Fibroblast of villous mesenchyme (primary cell): ENCODE data around the gene GRM7. TPM values are rescaled to one million over a fixed set of nuclear protein-coding genes. Genes with fewer than 3 reads are reported as not detected.

Experiments
- DNase-seq: peaks from one replicate; pipeline ENCODE4 v3.0.0-alpha.2; 2010; ENCODE audit warnings: low read depth
- H3K4me3 ChIP-seq: 2 replicates; pipeline ENCODE4 v1.5.1; 2011; ENCODE audit warnings: low read depth, mild to moderate bottlenecking, low read length
- total RNA-seq: library from RNA; depleted of rRNA; stranded (reverse); fragments of >200 nt; gene quantifications from 2 replicates; pipeline ENCODE4 v1.2.3, GENCODE V29; 2012
- TF ChIP-seq, protein P1 (sequence below): IDR thresholded peaks from 2 replicates; pipeline ENCODE4 v1.5.1; 2012; ENCODE audit warnings: low read depth, mild to moderate bottlenecking, low read length; ENCODE audit not compliant: insufficient read depth

GRM7 gene
- total RNA-seq, 1 donor, result not detected

DNA sequence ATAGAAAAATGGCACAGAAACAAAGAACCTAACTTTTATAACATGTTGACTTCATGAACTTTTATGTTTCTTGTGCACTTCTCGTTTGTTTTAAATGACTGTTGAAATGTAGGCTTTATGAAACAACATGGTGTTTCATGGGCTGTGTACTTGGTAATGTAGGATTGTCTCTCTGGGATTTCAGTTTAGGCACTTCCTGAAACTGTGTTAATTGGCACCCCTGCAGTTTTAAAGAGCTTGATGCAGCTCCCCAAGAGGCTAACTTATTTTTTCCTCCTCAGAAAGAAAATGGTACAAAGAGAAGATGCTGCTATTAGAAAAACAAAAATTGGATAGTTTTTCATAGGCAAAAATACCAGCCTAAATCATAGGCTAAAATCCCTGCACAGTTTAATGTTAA is 239.2 kb downstream of the GRM7 start:
- DNase-seq, result no peak
- H3K4me3 ChIP-seq, result no peak overlapping the region
- TF ChIP-seq, protein P1, sequence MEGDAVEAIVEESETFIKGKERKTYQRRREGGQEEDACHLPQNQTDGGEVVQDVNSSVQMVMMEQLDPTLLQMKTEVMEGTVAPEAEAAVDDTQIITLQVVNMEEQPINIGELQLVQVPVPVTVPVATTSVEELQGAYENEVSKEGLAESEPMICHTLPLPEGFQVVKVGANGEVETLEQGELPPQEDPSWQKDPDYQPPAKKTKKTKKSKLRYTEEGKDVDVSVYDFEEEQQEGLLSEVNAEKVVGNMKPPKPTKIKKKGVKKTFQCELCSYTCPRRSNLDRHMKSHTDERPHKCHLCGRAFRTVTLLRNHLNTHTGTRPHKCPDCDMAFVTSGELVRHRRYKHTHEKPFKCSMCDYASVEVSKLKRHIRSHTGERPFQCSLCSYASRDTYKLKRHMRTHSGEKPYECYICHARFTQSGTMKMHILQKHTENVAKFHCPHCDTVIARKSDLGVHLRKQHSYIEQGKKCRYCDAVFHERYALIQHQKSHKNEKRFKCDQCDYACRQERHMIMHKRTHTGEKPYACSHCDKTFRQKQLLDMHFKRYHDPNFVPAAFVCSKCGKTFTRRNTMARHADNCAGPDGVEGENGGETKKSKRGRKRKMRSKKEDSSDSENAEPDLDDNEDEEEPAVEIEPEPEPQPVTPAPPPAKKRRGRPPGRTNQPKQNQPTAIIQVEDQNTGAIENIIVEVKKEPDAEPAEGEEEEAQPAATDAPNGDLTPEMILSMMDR, result no peak

DNA sequence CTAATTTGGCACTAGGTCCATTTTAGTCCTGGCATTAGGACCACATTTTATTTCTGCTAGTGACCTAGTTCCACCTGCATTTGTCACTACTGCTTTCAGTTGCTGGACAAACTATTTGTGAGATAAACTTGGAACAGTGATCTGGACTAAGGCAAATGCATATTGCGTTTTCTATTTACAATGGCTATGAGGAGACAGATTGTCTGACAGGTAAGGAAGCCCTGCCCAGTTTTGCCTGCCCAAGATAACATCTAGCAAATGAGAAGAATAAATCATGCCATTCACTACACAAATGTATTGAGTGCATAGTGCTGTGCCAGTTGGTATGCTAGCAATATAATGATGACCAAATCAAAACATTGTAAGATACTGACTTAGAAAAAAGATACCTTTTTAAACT is 245.7 kb downstream of the GRM7 start:
- TF ChIP-seq, protein P1, result no peak
- no peak for DNase-seq
- no peak overlapping the region for H3K4me3 ChIP-seq

DNA sequence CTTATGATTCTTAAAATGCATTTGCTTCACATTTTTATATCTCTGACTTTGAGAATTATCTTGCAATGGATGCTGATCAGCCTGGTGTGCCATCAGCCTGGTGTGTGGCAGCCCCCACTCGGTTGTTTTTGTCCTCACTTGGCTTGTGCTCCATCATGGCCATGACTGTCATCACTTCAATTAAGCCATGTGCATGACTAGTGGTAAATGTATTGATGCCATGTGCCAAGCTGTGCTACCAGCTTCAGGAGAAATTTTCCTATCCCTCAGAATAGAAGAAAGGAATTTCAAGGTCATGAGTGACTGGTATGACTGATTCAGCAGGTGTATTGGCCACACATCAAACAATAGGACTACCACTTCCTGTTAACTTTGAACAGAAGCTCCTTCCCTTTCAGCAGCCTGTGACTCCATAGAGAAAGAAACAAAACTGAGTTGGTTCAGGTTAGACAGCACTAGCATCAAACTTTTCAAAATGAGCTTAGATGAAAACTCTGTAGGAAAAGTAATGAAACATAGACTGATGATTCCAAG is 251.7 kb downstream of the GRM7 start:
- H3K4me3 ChIP-seq, result no peak overlapping the region
- DNase-seq, result no peak
- TF ChIP-seq, protein P1, result no peak

DNA sequence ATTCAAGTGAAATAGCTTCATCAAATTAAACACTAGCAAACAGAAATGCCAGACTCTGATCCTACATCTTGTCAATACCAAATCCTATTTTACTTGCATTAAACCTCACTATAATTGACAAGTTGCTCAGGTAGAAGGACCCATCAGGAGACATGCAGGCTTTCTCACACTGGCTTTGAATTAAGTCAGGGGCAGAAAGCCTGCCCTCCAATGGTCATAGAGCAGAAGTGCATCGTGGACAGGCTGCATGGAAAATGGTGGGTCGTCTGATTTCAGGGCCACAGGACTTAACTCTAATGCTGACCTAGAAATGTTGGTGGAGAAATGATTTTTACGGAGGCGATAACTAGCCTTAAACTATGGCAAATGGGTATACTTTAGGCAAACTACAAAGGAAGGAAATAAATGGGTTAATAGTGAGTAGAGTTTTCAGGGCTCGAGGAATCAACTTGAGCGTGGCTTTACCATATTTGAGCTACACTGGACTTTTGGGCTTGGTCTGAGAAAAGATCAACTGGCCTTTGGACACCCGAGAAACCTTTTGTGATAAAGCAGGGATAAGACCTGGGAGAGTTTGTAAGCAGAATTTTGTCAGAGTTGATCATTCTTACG is 283.9 kb downstream of the GRM7 start:
- H3K4me3 ChIP-seq, result no peak overlapping the region
- no peak for DNase-seq
- TF ChIP-seq, protein P1, result no peak

DNA sequence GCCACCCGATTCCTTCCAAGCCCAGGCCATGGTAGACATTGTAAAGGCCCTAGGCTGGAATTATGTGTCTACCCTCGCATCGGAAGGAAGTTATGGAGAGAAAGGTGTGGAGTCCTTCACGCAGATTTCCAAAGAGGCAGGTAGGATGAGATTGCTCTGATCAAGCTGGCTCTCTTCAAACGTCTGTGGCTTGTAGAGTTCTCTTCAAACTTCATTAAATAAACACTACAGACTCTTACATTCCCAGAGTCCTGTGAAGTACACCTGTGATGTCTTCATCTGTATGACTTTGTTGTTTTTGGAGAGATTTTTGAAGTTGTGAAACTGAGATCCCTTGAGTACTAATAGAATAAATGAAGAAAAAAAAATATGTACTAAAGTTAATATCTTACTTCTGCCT is 285.6 kb downstream of the GRM7 start:
- TF ChIP-seq, protein P1, result no peak
- DNase-seq, result no peak

DNA sequence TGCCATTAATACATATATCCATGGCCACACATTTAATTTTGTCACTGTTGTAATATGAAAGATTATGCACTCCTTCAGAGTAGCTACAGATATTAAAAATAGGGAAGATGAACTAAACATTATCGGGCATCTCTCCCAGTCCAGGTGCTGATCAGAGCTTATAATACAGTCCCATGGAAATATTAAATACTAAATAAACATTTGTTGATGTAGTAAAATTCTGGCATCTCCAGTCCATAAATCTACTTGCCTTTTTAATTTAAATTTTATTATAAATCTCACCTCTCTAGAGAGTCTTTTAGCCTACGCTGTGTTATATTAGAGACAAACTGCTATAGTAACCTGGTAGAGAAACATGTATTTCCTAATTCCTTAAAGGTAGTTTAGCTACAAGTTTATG is 297.6 kb downstream of the GRM7 start:
- TF ChIP-seq, protein P1, result no peak
- no peak overlapping the region for H3K4me3 ChIP-seq
- no peak for DNase-seq

More for the DNA sequence above, 285.6 kb downstream of the GRM7 start:
- H3K4me3 ChIP-seq, result no peak overlapping the region

DNA sequence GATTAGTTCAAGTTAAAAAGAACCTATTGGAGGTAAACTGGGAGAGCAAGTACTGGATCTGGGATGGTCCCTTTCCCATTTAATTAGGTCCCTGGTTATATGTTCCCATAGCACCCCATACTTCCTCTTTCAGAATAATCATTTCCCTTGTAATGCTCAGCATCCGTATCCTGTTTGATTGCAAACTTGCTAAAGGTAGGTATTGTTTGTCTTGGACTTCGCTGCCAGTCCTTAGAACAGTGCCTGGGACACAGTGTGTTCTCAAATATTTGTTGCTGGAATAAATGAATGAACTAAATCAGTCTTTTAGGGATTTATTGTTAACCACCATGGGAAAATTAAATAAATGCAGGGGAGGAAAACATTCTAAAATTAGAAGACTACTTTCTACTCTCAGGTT is 299.8 kb downstream of the GRM7 start:
- TF ChIP-seq, protein P1, result no peak
- H3K4me3 ChIP-seq, result no peak overlapping the region
- no peak for DNase-seq
